ENCODE results near the gene CGREF1.

GRCh38 chr2:27078267-27079194, 40.4 kb downstream of the CGREF1 start, which contains the start of gene EMILIN1:
- TF ChIP-seq CTCF (IDR thresholded peaks at IDR 0.05; ENCODE audit: borderline replicate concordance, extremely low read depth, low read length, poor library complexity, severe bottlenecking): no peak
- TF ChIP-seq EZH2 (IDR thresholded peaks at IDR 0.05; ENCODE audit: borderline replicate concordance, low read depth, low read length, severe bottlenecking): no peak

Measured in DND-41 (cell line).